ENCODE measurements around the gene CFAP47. TPM values are rescaled to one million over a fixed set of nuclear protein-coding genes. Genes with fewer than 3 reads are reported as not detected.

The CFAP47 gene
- total and polyA plus RNA-seq, 2 of the 13 experiments (the other 11 are each of a cell fraction or from before 2014, with no cell fraction given) = not detected

DNA sequence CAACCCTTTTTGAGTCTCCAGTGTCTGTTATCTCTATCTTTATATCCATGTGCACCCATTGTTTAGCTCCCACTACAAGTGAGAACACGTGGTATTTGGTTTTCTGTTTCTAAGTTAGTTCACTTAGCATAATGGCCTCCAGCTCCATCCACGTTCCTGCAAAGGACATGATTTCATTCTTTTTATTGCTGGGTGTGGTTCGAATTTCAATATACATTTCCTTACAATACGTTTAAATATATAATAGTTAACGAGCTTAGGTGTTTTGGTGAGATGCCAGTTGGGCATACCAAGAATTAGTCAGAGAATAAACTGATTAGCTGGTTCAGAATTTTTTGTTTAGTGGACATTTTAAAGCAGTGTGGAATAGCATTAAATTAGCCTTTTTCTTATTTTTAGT, 196.7 kb downstream of the CFAP47 start:
- Histone ChIP-seq H3K79me2 (ENCODE audit: insufficient read depth, low read length) (no peaks in the 10 kb centered on the region), H3K36me3 (replicated peaks in 1 of 2; ENCODE audit: control insufficient read depth in 1 of 2, insufficient read depth in 2 of 2, low read length in 2 of 2) (no peaks in the 10 kb centered on the region), H3K27me3 (ENCODE audit: control insufficient read depth in 1 of 2, insufficient read depth in 2 of 2, low read length in 2 of 2) (no peaks in the 10 kb centered on the region), H3K9ac (ENCODE audit: insufficient read depth, low read depth, low read length) (no peak overlapping the region), H3K4me3 (replicated peaks in 1 of 3; ENCODE audit: insufficient read depth in 1 of 3, low read depth in 2 of 3, low read length in 3 of 3) (no peak overlapping the region), H3K9me3 (ENCODE audit: low read length) (peaks cover 5% of the 10 kb centered on the region; the same call in 1 of the 2 replicates), H4K20me1 (ENCODE audit: insufficient read depth, low read length) (no peaks in the 10 kb centered on the region), H3K27ac (ENCODE audit: extremely low read length, insufficient read depth, low read length) (no peak overlapping the region), H3K4me2 (ENCODE audit: low read depth, low read length) (no peak overlapping the region), H2AFZ (ENCODE audit: low read length) (no peak overlapping the region), H3K4me1 (ENCODE audit: insufficient read depth, low read length) (no peaks in the 10 kb centered on the region)
- ChIA-PET CTCF (ENCODE audit: low intra/inter-chr PET ratio, low total read pairs) (no interaction called here), POLR2A (no interaction called here)
- WGBS (ENCODE audit: low lambda C conversion rate) = 0% methylated on average over 5 of the region's 5 CpGs
- intact Hi-C loops (cut with micrococcal nuclease; ENCODE audit: unreplicated experiment) = no loop called here
- in situ Hi-C loops (cut with HindIII; ENCODE audit: extremely low pct_ligation_motif_present, low pct_unique_long_range_greater_than_20kb) = no loop called here
- BruUV-seq (replicated peaks) = no TSS peak
- TF ChIP-seq, protein P1, sequence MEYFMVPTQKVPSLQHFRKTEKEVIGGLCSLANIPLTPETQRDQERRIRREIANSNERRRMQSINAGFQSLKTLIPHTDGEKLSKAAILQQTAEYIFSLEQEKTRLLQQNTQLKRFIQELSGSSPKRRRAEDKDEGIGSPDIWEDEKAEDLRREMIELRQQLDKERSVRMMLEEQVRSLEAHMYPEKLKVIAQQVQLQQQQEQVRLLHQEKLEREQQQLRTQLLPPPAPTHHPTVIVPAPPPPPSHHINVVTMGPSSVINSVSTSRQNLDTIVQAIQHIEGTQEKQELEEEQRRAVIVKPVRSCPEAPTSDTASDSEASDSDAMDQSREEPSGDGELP (IDR thresholded peaks at IDR 0.05; ENCODE audit: borderline replicate concordance, low read depth) = no peak
- TF ChIP-seq ZFP41 (CRISPR knock-in tag; IDR thresholded peaks at IDR 0.05; ENCODE audit: borderline replicate concordance) (no peak), ZNF329 (CRISPR knock-in tag; IDR thresholded peaks at IDR 0.05; ENCODE audit: low read depth) (no peak), ZFAT (CRISPR knock-in tag; conservative IDR thresholded peaks at IDR 0.05) (no peak), RFX5 (IDR thresholded peaks at IDR 0.05; ENCODE audit: low read depth, low read length) (no peak), ELF3 (CRISPR knock-in tag; IDR thresholded peaks at IDR 0.05) (no peak), ZNF577 (CRISPR knock-in tag; IDR thresholded peaks at IDR 0.05; ENCODE audit: borderline replicate concordance, low read depth) (no peak), ZSCAN22 (CRISPR knock-in tag; IDR thresholded peaks at IDR 0.05) (no peak)
- TF ChIP-seq, protein P2, sequence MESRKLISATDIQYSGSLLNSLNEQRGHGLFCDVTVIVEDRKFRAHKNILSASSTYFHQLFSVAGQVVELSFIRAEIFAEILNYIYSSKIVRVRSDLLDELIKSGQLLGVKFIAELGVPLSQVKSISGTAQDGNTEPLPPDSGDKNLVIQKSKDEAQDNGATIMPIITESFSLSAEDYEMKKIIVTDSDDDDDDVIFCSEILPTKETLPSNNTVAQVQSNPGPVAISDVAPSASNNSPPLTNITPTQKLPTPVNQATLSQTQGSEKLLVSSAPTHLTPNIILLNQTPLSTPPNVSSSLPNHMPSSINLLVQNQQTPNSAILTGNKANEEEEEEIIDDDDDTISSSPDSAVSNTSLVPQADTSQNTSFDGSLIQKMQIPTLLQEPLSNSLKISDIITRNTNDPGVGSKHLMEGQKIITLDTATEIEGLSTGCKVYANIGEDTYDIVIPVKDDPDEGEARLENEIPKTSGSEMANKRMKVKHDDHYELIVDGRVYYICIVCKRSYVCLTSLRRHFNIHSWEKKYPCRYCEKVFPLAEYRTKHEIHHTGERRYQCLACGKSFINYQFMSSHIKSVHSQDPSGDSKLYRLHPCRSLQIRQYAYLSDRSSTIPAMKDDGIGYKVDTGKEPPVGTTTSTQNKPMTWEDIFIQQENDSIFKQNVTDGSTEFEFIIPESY (CRISPR knock-in tag; IDR thresholded peaks at IDR 0.05) = no peak
- TF ChIP-seq, protein P3, sequence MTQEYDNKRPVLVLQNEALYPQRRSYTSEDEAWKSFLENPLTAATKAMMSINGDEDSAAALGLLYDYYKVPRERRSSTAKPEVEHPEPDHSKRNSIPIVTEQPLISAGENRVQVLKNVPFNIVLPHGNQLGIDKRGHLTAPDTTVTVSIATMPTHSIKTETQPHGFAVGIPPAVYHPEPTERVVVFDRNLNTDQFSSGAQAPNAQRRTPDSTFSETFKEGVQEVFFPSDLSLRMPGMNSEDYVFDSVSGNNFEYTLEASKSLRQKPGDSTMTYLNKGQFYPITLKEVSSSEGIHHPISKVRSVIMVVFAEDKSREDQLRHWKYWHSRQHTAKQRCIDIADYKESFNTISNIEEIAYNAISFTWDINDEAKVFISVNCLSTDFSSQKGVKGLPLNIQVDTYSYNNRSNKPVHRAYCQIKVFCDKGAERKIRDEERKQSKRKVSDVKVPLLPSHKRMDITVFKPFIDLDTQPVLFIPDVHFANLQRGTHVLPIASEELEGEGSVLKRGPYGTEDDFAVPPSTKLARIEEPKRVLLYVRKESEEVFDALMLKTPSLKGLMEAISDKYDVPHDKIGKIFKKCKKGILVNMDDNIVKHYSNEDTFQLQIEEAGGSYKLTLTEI (CRISPR knock-in tag; conservative IDR thresholded peaks at IDR 0.05) = no peak
- FAIRE-seq = no peak
- DNase-seq (ENCODE audit: low spot score) = no peak
- no peak for ATAC-seq

Measured in HepG2 (cell line).